HK-2 (cell line): ENCODE results near the gene PHLDB1.
A peak's percentile ranks its signal among the peaks of the same experiment; 100 is the strongest.
"Not testable (repeated sequence)": the region's sequence is repeated elsewhere in the genome, so short reads cannot be mapped to it uniquely, and the experiment has no call there.

Experiments
- DNase-seq: peaks from one replicate; pipeline ENCODE4 v3.0.0-alpha.2; 2018; ENCODE audit not compliant: unreplicated experiment

PHLDB1 gene

GRCh38 chr11:118658429-118659313 lies 51.3 kb downstream of the PHLDB1 start:
- DNase-seq, result peak; percentile 60

DNA sequence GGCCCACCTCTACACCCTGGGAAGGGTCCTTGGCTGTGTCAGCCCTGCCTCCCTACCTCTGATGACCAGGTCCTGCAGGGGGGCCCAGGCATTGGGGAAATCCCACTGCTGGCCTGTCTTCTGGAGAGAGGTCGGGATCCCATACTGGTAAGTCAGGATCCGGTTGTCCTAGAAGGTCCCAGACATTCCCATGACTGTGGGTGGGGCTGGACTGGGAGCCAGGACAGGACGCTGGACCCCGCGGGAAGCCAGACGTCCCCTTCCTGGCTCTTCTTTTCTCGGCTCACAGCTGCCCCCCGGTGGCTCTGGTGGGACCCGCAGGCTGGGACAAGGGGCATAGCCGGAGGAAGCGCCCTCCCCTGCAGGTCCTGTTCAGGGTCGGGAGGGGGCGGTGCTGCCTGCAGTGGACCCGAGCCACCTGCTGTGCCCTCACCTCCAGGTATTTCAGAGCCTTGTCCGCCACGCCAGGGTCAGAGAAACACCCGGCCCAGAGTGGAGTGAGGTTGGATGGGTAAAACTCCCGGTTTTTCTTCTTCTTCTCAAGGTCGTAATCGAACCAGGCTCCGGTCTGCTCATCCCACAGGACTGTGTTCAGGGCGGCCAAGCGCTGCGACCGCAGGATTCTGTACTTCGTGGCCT lies 52.0 kb downstream of the PHLDB1 start:
- DNase-seq, result peak; percentile 90

DNA sequence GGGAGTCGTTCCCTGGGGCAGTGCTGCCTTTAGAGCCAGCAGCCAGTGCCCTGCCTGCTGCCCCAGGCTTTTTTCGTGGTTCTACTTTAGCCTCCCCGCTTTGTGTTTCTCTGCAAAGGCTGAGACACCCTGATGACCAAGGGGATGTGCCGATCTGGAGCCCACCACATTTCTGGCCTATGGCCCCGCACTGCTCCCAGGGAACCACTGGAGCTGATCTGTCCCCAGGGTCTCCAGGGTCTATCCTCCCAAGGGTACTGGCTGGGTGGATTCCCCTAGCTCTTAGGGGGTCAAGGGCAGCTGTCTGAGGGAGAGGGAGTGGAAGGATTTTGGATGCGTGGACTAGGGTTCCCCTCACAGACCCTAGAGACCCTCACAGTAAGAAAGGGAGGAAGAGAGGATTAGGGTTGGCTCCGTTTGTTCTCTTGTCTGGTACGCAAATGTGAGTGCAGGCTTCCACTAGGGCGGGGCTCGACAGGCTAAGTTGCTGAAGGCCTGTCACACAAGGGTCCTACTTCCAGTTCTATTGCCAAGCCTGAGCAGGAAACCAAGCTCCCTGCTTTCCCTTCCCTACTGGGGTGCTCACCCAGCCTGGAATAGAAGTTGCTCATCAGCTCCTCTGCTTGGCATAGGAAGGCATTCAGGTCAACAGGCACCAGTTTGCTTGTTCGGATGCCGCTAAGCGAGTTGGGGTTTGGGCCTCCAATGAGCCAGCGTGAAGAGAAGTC lies 52.7 kb downstream of the PHLDB1 start:
- no peak for DNase-seq

DNA sequence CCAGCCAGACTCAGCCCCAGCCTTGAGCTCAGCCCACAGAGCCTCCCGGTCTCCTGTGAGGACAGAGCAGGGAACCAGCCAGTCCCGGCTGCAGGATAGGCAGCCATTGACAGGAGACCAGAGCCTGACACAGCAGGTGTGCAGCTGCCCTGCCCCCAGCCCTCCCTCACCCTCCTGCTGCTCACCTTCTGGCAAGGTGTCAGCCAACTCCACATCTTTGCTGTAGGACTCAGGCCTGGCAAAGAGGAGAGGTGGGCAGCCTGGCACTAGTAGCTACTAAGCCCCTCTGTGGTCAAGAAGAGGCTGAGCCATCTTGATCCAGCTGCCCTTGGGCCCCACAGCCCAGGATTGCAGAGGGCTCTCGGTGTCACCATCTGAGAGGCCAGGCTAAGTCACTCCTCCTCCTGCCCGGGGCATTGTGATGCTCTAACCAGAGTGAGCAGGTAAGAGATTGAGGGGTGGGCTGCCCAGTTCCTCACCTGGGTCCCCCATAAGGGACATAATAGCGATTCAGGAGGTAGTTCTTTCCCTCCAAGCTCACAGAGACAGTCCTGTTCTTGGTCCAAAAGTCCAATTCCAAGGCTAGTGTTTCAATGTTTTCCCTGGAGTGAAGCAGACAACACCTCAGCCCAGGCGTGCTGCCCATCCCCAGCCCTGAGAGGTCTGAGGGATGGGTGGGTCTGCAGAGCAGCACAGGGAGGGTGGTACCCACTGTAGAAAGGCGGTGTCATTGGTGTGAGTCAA lies 53.4 kb downstream of the PHLDB1 start:
- no peak for DNase-seq

GRCh38 chr11:118661425-118662301 lies 54.2 kb downstream of the PHLDB1 start:
- DNase-seq, result no peak

DNA sequence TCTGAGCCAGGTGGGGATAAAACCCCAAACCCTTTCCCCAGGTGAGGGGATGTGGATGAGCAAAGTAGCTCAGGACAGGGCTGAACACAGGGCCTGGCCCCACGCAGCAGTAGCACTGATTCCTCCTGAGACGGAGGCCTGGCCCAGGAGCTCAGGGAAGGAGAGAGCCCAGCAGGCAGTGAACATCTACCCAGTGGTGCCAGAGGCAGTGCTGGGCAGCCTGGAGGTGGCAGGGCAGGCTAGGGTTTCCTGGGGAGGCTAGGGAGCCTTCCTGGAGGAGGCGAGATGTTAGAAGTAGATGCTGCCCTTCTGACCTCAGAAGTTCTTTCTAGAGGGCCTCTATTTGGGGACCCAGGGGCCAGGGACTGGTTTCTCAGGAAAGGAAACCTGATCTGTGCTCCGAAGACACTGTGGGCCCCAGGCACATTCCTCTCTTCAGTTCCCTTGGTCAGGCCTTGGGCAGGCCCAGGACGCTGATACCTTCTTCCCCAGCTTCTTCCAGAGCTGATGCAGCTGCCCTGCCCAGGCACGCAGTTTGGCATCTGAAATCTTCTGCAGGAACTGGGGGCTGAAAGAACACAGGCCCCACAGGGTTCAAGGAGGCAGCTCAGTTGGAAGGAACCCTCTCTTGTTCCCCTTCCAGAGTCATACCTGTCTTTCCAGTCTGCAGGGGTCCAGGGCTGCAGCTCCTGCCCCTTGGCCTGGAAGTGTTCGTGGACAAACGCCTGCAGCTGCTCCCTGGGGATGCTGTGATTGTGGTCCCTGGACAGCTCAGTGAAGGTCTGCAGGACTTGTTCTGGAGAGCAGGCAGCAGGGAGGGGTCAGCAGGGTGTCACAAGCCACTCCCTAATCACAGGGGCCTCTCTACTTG lies 55.2 kb downstream of the PHLDB1 start:
- no peak for DNase-seq

- DNase-seq, result no peak
Observed at GRCh38 chr11:118663381-118663780, 56.0 kb downstream of the PHLDB1 start.

DNA sequence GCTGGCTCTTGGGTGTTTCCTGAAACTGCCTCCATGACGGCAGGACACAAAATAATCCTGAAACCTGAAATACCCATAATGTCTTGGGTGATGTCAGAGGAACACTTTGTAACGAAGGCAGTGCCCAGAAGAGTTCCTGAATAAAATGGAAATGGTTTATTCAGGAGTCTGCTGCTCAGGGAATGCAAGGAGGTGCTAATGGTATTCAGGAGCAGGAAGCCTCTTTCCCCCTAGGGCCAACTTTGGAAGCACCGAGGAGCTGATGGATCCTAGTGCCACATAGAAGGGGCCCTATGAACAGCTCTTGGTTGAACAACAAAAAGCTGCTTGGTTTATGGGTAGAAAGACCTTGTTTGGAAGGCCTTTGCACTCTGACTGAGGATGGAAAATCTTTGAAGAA lies 56.5 kb downstream of the PHLDB1 start:
- DNase-seq, result no peak

GRCh38 chr11:118666371-118666770 lies 59.0 kb downstream of the PHLDB1 start:
- DNase-seq, result no peak

- no peak for DNase-seq
Observed at GRCh38 chr11:118670063-118670462, 62.6 kb downstream of the PHLDB1 start.

GRCh38 chr11:118671254-118671653 lies 63.8 kb downstream of the PHLDB1 start:
- DNase-seq, result no peak

DNA sequence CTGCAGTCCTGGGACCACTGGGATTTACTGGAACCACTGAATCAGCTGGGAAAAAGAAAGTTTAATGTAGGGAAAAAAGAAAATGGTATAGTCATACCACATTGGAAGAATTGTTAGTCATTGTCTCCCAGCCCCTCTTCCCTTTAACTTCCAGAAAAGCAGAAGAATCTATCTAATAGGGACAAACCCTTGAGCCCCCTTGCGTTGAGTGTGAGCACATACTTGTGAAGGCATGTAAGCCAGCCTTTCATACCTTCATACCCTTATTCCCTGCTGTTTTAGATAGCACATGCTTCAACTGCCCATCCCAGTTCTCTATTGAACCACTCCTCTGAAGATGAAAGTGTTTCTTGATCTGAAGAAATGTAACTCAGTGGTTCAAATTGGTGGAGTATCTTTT lies 65.4 kb downstream of the PHLDB1 start:
- no peak for DNase-seq

GRCh38 chr11:118673361-118674081 lies 66.1 kb downstream of the PHLDB1 start:
- DNase-seq, result no peak

GRCh38 chr11:118674082-118674435 lies 66.6 kb downstream of the PHLDB1 start:
- no peak for DNase-seq

- no peak for DNase-seq
Observed at GRCh38 chr11:118677977-118678376, 70.6 kb downstream of the PHLDB1 start.

DNA sequence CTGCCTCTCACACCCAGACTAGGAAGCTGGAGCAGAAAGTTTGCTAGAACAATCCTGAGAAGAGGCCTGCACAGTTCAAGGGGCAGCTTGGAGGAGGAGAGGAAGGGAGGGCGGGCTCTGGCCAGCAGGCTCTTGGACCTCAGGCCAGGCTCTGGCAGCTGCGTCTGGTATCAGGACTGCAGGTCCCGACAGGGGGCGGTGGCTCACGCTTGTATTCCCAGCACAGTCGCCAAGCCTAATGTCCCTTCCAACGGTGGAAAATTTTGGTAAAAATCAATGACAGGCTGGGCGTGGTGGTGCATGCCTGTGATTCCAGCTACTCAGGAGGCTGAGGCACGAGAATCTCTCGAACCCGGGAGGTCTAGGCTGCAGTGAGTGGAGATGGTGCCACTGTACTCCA lies 71.5 kb downstream of the PHLDB1 start:
- DNase-seq, result not testable (repeated sequence)

DNA sequence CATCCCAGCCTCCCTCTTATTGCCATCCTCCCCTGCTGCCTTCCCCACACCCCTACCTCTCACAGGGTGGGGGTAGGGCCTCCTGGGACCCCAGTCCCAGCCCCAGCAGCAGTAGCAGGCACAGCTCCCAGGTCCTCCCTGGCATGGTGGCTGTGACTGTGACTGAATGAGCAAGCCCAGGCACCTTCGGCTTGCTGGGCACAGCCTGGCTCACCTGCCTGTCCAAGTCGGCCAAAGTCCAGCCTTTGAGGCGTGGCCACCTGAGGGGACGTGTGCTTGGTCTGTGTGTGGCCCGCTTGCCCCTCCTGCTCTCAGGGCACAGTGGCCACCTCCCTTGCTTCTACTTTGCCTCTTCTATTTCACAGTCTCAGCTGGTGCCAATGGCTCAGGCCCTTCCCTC lies 72.1 kb downstream of the PHLDB1 start, which contains the start of gene TREH:
TREH (minus strand) TSS at position 168 of the 400 bp plus-strand sequence; CDS start at position 145, 23 bp downstream.
- DNase-seq, result no peak

DNA sequence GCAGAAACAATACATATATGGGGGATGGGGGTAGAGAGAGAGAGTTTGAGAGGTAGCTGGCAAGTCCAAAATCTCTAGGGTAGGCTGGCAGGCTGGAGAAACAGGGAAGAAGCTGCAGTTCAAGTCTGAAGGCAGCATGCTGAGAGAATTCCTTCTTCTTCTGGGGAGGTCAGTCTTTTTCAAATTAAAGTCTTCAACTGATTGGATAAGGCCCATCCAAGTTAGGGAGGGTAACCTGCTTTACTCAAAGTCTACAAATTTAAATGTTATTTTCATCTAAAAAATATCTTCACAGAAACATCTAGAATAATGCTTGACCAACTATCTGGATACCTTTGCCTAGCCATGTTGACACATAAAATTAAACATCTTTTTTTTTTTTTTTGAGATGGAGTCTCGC lies 75.0 kb downstream of the PHLDB1 start:
- no peak for DNase-seq

GRCh38 chr11:118682939-118683338 lies 75.5 kb downstream of the PHLDB1 start:
- not testable (repeated sequence) for DNase-seq
